Activated gamma-delta T cell treated with anti-CD3 and anti-CD28 coated beads, Interleukin-2, amount 50 U/mL, for 16 hours (primary cell): Measurements from ENCODE around the gene NCF4.

Experiments used
- DNase-seq: peaks from one replicate; pipeline ENCODE4 v3.0.0-alpha.2; 2020; ENCODE audit warnings: low read depth

Gene NCF4

DNA sequence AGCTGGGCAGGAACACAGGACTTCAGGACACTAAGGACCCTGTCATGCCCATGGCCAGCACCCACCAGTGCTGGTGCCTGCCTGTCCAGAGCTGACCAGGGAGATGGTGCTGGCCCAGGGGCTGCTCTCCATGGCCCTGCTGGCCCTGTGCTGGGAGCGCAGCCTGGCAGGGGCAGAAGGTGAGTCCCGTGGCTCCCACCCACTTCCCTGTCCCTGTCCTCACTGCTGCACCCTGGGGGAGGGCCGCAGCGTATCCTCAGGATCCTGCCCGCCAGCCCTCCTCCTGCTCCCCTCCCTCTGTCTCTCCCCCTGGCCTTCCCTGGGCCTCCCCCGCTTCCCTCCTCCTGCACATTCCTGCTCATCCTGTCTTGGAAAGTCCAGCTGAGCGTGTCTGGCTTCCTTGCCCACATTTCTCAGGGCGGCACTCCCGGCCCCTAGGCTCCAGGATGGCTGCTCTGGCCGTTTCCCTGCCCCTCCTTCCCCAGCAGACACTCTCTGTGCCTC lies 61.4 kb downstream of the NCF4 start:
- no peak for DNase-seq

DNA sequence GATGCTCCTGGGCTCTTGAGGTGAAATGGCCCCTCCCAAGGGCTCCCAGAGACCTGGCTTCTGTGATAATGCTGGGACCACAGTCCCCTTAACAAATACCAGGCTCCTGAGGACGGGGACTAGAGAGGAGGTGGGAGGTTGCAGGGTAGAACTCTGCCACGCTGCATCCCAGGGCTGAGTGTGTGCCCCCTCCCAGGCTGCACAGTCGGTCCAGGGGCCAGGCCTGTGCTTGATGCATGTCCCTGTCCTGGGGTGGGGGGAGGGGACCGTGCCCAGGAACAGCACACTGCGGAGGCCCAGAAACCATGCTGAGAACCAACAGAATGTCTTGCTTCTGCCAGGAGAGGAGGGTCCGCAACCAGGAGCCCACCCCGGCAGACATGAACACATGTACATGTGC lies 61.9 kb downstream of the NCF4 start:
- no peak for DNase-seq

DNA sequence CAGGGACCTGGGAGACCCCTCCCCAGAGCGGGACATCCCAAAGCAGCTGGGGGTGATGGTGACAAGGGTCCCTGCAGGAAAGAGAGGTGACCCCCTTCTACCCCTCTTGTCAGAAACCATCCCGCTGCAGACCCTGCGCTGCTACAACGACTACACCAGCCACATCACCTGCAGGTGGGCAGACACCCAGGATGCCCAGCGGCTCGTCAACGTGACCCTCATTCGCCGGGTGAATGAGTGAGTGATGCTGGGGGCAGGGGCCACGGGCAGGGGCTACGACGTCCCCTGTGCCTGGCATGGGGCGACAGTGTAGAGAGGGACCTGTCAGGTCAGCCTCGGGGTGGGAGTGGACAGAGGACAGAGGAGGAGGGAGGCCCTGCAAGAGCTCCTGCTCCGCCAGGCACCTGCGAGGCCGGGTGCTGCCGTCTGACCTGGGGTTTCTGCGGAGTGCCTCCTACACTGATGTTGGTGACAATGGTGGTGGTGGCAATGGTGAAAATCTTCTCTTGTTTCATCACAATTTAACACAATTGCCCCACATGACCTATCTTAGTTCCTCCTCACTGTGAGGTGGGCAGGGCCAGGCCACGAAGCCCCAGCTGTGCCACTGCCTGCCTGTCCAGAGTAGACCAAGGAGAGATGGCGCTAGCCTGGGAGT lies 62.5 kb downstream of the NCF4 start:
- DNase-seq, result no peak

DNA sequence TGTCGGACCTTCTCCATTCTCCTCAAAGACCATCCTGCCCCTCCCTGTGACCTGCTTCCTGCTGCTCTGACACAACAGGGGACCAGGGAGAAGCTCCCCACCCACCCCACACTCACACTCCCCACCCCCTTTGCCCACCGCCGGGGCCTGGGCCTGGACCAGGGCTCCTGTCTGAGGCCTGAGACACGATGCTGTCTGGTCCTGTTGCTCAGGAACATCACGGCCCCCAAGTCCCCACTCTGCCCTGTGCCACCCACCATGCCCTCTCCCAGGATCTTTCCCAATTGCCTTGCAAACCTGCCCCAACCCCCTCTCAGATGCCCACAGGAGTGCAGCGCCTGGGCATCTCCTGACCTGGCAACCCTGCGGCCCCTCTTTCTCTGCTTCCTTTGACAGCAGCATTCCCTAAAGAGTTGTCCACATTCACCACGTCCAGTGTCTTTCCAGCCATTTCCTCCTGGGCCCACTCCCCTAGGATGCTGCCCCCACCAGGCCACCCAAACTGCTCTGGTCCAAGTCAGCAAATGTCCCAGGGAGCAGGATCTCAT lies 63.4 kb downstream of the NCF4 start:
- no peak for DNase-seq

DNA sequence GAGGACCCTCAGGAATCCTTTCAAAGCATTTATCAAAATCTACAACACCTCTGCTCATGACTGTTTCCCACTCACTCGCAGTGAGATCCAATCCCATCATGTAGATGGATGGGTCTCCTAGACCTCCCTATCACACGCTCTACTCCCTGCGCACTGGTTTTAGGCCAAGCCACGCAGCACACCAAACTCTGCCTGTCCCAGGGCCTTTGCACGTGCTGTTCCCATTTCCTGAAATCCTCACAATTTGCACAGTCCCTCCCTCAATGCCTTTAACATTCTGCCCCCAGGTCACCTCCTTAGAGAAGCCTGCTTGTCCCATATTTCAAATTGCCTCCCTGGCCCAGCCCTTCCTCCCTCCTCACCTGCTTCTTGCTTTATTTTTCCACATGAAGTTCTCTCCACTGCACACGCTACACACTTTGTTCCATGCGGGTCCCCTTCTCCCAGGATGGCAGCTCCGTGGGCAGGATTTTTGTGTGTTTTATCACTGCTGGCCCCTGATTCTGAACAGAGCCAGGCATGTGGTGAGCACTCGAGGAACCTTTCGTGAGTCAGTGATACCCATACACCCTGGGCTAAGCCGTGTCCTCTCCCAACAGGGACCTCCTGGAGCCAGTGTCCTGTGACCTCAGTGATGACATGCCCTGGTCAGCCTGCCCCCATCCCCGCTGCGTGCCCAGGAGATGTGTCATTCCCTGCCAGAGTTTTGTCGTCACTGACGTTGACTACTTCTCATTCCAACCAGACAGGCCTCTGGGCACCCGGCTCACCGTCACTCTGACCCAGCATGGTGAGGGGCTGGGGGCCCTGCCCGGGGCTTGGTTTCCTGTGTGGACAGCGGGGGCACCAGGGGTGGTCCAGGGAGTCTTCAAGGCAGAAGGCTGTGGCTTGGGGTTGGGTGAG lies 64.8 kb downstream of the NCF4 start:
- no peak for DNase-seq

DNA sequence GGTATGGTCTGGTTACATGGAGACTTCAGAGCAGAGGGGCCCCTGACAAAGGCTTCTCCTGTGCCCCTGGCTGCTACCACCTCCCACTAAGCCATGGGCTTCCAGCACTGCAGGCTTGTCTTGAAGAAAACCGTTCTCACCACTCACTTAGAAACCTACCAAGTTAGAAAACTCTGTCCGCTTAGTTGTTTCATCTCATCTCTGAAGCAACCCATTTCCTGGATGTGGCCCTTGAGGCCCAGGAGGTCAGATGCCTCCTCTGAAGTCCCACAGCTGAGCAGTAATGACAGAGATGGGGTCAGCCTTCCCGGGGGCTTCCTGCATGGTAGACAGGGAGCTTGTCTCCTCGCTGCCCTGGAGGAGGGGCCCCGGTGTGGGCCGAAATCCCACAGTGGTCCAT lies 65.5 kb downstream of the NCF4 start:
- DNase-seq, result no peak

DNA sequence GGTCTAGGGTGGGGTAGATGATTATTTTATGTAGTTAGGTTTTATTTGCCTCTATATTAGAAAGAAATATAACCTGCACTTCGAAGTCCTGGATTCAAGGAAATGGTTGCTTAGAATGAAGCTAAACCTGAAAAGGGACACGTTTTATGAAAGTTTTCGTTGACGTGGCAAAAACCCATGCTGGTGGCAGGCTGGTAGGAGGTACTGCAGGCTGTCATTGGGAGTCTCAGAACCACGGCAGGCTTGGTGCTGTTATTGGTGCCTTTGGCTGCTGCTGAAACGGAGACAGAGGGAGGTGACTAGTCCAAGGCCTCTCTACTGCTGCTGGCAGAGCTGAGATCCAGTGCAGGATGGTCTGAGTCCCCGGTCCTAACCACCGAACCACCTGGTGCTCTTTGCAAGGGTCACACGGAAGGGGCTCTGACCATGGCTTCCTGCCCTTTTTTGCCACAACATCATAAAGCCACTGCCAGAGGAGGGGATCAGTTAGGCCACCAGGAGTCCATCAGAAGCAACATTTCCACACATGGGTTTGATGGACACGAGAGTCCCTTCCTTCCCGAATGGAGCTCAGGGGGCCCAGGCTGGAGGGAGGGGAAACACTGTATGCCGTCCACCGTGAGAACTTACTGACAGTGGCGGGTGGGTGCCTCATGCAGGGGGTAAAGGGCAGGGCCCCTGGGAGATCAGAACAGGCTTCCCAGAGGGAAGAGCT lies 66.1 kb downstream of the NCF4 start:
- DNase-seq, result no peak
